ENCODE results near the gene DIO3.

The DIO3 gene

DNA sequence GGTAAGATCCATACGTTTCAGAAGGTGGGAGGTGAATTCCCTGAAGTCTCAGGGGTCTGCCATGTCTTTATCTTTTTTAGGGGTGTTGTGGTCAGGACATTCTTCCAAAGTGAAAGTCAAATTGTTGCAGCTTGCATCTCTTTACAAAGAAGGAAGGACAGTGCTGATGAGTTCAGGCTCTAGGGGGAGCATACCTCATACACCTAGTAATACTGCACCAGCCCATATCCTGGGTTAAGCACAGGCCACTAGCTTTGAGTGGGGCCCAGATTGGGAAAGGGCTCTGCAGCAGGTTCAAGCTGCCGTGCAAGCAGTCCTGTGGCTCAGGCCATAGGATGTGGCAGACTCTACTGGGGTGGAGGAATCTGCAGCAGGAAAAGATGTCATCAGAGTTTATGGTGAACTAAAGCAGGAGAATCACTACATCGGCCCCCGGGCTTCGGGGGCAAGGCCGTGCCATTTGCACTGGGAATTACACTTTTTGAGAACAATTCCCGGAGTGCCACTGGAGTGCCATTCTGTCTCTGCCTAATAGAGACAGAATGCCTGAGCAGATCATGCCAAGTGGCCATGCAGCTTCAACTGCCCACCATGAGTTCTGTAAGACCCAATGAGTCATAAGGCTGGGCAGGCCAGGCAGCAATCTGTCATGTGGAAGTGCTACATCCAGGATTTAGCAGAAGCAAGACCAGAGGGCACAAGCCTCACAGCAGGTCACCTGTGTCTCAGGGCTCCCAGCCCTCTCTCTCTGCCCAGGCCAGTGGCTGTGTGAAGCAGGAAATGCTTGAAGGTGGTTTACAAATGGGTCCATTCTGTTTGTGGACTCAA lies 32.3 kb downstream of the DIO3 start:
- H3K4me3 ChIP-seq: no peak overlapping the region
- H3K27ac ChIP-seq: no peak overlapping the region

DNA sequence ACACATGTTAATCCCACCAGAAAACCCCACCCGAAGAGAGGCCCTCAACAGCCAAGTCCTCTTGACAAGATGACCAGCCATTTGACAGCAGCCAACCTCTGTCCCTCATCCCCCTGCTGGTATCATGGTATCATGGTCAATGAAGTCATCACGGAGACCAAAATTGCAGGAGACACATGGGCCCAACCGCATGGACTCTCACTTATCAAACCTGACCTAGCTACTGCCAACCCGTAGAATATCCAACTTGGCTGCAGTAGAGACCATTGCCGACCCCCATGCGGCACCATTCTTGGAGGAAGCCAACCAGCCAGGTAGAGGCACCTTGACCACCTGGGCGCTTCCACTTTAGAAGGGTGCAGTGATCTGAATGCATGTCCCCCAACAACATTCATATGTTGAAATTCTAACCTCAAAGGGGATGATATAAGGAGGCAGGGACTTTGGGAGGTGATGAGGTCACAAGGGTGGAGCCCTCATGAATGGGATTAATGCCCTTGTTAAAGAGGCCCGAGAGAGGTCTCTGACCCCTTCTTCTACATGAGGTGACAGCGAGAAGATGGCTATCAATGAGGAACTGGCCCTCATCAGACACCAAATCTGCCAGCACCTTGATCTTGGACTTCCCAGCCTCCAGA lies 33.3 kb downstream of the DIO3 start:
- no peak overlapping the region for H3K27ac ChIP-seq
- no peak overlapping the region for H3K4me3 ChIP-seq

DNA sequence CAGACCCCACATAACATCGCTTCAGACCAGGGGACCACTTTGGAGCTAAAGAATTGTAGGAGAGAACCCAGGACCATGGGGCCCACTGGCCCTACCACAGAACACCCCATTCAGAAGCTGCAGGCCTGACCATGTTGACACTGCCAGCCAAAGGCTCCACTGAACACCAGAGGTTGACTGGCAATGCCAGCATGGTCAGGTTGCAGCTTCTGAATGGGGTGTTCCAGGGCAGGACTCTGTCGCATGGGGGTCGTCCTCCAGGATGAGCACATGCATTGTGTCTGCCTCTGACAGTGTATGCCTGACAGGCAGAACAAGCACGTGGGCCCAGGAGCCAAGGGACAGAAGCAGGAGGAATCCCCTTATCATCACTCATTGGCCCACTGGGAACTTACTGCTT lies 34.1 kb downstream of the DIO3 start:
- Histone ChIP-seq H3K4me3 (no peak overlapping the region), H3K27ac (peak overlapping the region in 1 of 21 experiments; percentile 75)

DNA sequence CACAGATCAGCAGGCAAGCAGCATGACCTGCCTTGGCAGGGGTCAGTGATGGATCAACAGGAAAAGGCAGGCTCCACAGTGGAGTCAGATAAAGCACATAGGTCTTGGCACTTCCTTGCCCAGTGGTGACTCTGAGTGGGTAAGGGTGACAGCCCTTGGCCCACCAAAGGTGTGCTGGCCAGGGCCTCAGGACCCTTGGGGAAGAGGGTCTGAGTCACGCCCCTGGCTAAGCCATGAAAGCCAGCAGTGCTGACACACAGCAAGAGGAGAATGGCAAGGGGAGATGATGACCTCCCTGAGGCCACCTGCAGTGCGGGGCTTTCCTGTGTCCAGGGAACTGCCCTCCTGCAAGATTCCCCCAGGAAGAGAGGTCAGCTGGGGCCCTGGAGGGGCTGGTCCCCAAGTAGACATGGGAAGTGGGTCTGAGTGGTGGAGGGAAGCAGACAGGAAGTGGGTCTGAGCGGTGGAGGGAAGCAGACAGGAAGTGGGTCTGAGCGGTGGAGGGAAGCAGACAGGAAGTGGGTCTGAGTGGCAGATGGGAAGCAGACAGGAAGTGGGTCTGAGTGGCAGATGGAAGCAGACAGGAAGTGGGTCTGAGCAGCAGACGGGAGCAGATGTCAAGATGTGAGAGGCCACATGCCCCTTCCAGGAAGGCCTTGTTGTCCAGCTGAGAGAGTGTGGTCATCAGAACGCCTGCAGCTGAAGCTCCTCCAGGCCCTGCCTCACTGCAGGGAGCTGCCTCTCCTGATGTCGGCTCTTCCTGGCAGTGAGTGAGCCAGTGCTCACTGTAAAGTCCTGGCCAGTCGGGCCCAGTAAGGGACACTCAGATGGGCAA lies 34.8 kb downstream of the DIO3 start:
- Histone ChIP-seq H3K27ac (peak overlapping the region in 7 of 21 experiments; percentile 6 to 75 (median 40)), H3K4me3 (no peak overlapping the region)

DNA sequence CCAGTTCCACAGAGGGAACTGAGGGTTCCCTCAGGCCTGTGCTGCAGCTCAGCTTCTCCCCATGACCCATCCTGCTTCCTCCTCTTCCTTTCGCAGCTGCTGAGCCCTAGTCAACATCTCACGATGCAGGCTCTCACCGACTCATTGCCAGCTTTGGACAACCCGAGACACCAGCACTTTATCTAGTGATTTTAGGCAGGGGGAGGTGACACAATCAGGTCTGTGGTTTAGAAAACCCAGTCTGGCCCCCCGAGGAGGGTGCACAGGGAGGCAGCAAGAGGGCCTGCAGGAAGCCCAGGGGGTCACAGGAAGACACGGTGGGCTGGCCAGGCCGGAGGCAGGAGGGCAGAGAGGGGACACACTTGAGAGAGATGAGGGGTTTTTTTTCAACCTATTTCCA lies 35.4 kb downstream of the DIO3 start:
- no peak overlapping the region for H3K4me3 ChIP-seq
- peak overlapping the region in 7 of 21 experiments; percentile 6 to 75 (median 40) for H3K27ac ChIP-seq

GRCh38 chr14:101598159-101598558 lies 36.9 kb downstream of the DIO3 start:
- Histone ChIP-seq H3K4me3 (no peak overlapping the region), H3K27ac (no peak overlapping the region)

DNA sequence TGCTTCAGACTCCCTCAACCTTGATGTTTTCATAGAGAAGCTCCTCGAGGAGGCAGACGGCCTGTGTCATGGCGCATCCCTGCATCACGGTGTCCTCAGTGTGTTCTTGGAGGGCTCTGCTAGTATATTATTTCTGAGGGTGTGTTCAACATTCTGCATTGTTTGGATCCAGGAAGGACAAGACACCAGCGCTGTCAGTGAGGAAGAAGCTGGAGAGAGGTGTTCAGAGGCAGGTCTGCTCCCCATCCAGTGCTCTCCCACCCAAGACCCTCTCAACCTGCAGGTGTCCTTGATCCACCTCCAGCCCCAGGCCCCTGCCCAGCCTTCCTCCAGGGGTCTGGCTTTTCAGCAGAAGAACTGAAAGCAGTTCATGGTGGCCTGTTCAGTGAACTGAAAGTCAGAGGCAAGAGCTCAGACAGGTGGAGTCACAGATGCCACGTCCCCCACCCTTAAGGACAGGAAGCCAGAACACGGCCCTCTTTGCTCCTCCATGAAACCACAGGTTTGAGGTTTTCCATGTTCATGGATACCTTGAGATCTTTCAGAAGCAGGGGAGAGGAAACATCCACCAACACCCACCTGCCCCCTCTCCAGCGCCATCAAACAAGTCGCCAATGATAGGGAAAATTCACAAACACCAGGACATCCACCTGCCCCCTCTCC lies 37.4 kb downstream of the DIO3 start:
- no peak overlapping the region for H3K27ac ChIP-seq
- no peak overlapping the region for H3K4me3 ChIP-seq

DNA sequence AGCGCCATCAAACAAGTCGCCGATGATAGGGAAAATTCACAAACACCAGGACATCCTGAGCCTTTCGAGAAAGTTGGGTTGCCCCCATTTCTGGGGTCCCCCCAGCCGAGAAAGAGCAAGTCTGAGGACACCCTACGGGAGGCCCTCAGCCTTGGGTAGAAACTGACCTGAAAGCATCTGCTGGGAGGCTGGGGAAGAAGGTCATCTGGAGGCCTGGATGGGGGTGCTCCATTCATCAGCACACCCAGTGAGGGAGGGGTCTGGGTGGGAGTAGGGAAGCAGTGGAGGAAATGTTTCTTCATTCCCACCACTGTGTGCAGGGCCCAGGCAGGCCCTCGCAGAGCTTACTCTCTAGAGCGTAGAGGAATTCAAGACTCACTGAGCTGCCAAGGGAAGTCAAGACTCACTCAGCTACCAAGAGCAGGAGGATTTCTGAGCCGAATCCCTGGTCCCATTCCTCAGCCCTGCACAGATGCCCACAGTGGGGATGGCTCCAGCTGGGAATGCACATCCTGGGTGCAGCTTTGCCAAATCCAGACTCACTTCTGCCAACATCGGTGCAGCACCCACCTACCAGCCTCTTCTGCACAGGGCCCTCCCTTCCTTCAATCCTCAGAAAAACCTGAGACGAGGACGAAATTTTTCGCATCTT lies 38.1 kb downstream of the DIO3 start:
- Histone ChIP-seq H3K4me3 (no peak overlapping the region), H3K27ac (no peak overlapping the region)

GRCh38 chr14:101600336-101600890 lies 39.1 kb downstream of the DIO3 start:
- no peak overlapping the region for H3K27ac ChIP-seq

GRCh38 chr14:101600891-101601605 lies 39.8 kb downstream of the DIO3 start:
- Histone ChIP-seq H3K27ac (no peak overlapping the region), H3K4me3 (no peak overlapping the region)

More at GRCh38 chr14:101600336-101600890, 39.1 kb downstream of the DIO3 start:
- no peak overlapping the region for H3K4me3 ChIP-seq

DNA sequence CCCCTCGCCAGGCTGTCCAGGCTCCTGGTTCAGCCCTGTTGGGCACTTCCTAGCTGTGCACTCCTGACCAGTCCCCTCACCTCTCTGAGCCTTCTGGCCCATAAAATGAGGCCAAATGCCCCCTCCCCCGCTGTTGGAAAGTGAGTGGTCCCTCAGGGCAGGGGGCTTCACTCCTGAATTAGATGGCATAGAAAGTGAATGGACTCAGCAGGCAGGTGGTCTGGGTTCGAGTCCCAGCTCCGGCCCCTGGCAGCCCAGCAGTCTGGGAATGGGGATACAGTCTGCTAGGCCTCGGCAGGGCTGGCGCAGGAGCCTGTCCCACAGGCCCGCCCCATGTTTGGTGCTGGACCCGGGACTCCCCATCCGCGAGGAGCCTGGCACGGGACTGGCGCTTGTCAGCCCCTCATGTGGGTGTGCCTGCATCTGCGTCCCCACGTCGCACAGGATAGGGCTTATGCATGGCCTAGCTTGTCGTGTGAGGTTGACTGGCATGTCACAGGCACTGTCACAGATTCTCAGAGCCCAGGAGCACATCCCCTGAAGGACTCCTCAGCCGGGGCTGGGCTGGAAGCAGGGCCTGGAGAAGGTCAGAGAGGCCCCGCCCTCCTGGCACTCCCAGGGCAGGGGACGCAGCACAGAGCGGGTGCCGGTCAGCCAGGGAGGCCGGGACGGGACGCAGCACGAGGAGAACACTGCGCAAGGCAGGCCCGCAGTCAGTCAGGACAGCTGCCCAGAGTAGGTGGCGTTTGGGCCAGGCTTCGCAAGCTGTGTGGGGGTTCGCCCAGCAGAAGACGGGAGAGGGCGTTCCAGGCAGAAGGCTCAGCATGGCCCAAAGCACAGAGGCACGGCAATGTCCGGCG lies 40.5 kb downstream of the DIO3 start:
- Histone ChIP-seq H3K4me3 (no peak overlapping the region), H3K27ac (no peak overlapping the region)

DNA sequence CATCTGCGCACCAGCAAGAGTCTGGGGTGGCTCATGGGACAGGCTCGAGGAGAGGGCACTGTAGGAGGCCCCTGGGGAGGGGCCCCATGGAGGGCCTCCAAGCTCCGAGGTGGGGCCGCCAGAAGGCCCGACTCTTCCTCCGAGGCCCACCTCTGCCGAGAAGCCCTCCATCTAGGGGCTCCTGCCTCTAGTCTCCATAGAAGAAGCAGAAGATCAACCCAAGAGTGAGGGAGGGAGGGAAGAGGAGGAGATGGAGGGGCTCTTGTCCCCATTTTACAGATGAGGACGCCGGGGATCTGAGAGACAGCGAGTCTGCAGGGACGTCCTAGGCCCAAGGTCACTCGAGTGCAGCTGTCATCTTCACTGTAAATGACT lies 41.2 kb downstream of the DIO3 start:
- H3K27ac ChIP-seq: no peak overlapping the region
- H3K4me3 ChIP-seq: no peak overlapping the region

DNA sequence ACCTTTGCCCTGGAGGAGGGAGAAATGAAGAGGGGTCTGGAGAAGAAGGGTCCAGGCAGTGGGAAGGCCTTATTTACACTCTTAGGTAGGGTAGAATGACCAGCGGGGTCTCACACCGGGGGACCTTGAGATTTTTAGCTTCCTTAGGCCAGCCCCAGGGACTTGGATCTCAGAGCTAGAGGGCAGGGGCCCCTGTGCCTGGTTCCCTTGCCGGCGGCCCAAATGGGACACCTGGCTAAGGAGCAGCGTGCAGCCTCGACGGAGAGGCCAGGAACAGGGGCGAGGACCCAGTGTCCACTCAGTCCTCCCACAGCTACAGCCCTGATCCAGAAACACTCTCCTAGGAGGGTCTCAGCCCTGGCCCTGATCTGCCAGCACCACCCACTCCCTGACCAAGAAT lies 41.8 kb downstream of the DIO3 start:
- H3K27ac ChIP-seq: no peak overlapping the region
- H3K4me3 ChIP-seq: no peak overlapping the region

DNA sequence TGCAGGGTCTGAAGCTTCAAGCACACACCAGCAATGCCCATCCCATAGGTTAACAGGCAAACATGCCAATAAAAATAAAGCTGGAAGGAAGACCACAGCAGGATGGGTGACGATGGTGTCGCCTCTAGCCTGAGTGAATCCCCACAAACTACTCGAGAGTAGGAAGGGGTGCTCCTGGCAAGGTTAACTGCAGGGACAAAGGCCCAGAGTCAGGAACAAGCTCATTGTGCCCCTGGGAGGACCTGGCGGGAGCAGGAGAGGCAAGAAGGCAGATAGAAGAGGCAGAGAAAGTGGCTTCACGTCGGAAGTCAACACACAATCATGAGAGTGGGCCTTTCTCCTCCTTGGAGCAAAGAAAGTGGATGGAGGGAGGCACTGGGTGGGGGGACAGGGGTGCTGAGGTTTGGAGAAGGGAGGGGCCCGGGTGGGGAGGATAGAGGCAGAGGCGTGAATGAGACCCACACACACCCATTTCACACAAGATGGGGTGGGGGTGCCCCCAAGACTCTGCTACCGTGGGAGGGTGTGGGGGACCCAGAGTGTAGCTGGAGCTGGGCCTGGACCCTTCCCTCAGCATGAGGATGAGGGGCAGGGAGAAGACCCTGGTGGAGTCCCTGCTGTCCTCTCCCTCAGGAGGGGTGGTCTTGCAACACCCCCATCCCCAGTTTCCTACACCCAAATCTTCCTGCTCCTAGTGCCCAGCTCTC lies 43.1 kb downstream of the DIO3 start:
- Histone ChIP-seq H3K4me3 (no peak overlapping the region), H3K27ac (no peak overlapping the region)

DNA sequence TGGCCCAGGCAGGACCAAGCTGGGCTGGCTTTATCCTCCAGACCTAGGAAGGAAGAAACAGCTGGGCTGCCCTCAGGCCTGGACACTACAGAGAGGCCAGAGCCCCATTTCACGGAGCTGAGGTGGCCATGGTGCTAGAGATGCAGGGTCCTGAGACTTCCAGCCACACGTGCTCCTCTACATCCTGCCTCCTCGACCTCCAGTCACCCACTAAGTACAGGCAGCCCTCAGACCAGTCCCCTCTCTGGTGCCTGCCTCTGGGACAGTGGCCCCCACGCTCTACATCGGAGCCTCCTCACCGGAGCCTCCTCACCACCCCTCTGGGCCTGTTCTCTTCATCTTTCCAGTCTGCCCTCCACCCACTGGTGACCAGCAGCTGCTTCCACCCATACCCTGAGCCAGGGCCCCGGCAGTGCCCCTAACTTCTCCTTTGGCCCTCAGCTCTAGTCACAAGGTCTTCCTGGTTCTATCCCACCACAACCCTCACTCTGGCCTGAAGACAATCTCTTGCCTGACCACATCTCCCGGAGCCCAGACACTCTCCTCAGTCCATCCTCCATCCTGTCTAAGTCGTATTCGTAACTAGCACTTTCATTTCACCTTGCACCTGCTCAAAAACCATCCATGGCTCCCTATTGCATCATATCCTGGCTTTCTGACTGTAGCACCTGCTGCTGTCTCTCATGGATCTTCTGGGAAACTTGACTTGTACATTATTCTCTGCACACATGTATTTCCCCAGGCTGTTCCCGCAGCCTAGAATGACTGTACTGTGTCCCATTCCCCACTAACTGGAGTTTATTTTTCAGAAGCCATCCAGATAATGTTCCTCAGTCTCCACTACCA lies 43.9 kb downstream of the DIO3 start:
- H3K4me3 ChIP-seq: no peak overlapping the region
- no peak overlapping the region for H3K27ac ChIP-seq

GRCh38 chr14:101605836-101606235 lies 44.5 kb downstream of the DIO3 start:
- Histone ChIP-seq H3K4me3 (no peak overlapping the region), H3K27ac (no peak overlapping the region)
